Epithelial cell of esophagus (primary cell): Measurements from ENCODE around the gene HMGA1.

Experiments used
- DNase-seq: peaks from one replicate; pipeline ENCODE4 v3.0.0; 2010; ENCODE audit warnings: low read depth
- H3K4me3 ChIP-seq: 2 replicates; pipeline ENCODE4 v1.5.1; 2011; ENCODE audit warnings: mild to moderate bottlenecking, low read length, control low read depth
- CTCF ChIP-seq: IDR thresholded peaks from 2 replicates; pipeline ENCODE4 v1.5.1; 2011; ENCODE audit warnings: low read depth, mild to moderate bottlenecking, low read length, control low read depth, inconsistent platforms; ENCODE audit not compliant: insufficient read depth; ENCODE audit errors: missing control alignments

HMGA1 gene

GRCh38 chr6:34236443-34237315 lies at the start of gene HMGA1:
TSS of gene HMGA1 (plus strand) at chr6:34236873. CDS start at chr6:34240781, 3,908 bp downstream.
- TF ChIP-seq CTCF = no peak
- peak; percentile 87 for DNase-seq
- peak within 1 kb of the TSS; percentile 69 for H3K4me3 ChIP-seq

- H3K4me3 ChIP-seq = no peak overlapping the region
- no peak for TF ChIP-seq CTCF
- no peak for DNase-seq
These were observed 46.7 kb upstream of the HMGA1 start for GRCh38 chr6:34189806-34190503.

GRCh38 chr6:34190504-34191122 lies 46.1 kb upstream of the HMGA1 start:
- no peak overlapping the region for H3K4me3 ChIP-seq
- DNase-seq = no peak
- TF ChIP-seq CTCF = no peak

- TF ChIP-seq CTCF = no peak
- no peak for DNase-seq
- H3K4me3 ChIP-seq = no peak overlapping the region
These were observed 41.9 kb upstream of the HMGA1 start for GRCh38 chr6:34194772-34195171.

- no peak for DNase-seq
- no peak for TF ChIP-seq CTCF
- no peak overlapping the region for H3K4me3 ChIP-seq
These were observed 41.0 kb upstream of the HMGA1 start for GRCh38 chr6:34195726-34196115.

- peak; percentile 61 for DNase-seq
- peak overlapping the region; percentile 43 for H3K4me3 ChIP-seq
- TF ChIP-seq CTCF = peak; percentile 62
These were observed 40.4 kb upstream of the HMGA1 start for GRCh38 chr6:34196116-34196832.
